HCT116 (cell line): ENCODE results near the gene TENT4A. TPM values are rescaled to one million over a fixed set of nuclear protein-coding genes. Genes with fewer than 3 reads are reported as not detected.

Experiments used
- ATAC-seq: fragments of 200-7000 bp; cut with Tn5 transposase; 2 replicates; pipeline ENCODE4 v1.9.1; 2020; ENCODE audit warnings: mild to moderate bottlenecking, moderate library complexity
- BruUV-seq: library from RNA; stranded (reverse); fragments of 400-500 nt; replicated peaks from 2 replicates; lab custom pipeline; 2021; lab: Mats Ljungman, UMichigan
- CTCF ChIA-PET: fragments of 300-600 bp; sonication (Branson Sonifier 250); formaldehyde crosslinking; loops from one replicate; lab custom pipeline; 2021; ENCODE audit warnings: antibody characterized with exemption; lab: Charles Lee
- POLR2A ChIA-PET: fragments of 300-600, 350-600 bp; sonication (Branson Sonifier 250); formaldehyde crosslinking; loops from one replicate; lab custom pipeline; 2021; ENCODE audit warnings: antibody characterized with exemption; lab: Charles Lee
- RAD21 ChIA-PET, 2 experiments: fragments of 300-600 bp; sonication (Branson Sonifier 250); formaldehyde crosslinking; loops; one replicate each; lab custom pipeline; 2023; ENCODE audit warnings: low total read pairs in 2 of 2; ENCODE audit not compliant: uncharacterized antibody in 2 of 2, unreplicated experiment in 2 of 2, low non-redundant PET in 1 of 2; lab: Charles Lee
- DNase-seq: peaks from one replicate; pipeline ENCODE4 v3.0.0-alpha.2; 2010; ENCODE audit warnings: low read depth, low spot score
- H2AFZ ChIP-seq: fragments of 200-600 bp; shearing (Covaris generic), sonication (generic); 2 replicates; pipeline ENCODE4 v1.6.1; 2017; ENCODE audit warnings: low read depth, mixed run types, mixed read lengths, antibody characterized with exemption, low read length; ENCODE audit not compliant: poor library complexity, severe bottlenecking
- H3K27ac ChIP-seq: 2 replicates; pipeline ENCODE4 v1.5.1; 2012; ENCODE audit warnings: low read depth, low read length
- H3K27me3 ChIP-seq: fragments of 200-600 bp; sonication (generic); 2 replicates; pipeline ENCODE4 v1.6.1; 2016; ENCODE audit warnings: mixed run types, low read length, mixed read lengths; ENCODE audit not compliant: insufficient read depth
- H3K36me3 ChIP-seq, 2 experiments: fragments of 200-500 bp in 1 of 2; fragments of 200-600 bp in 1 of 2; sonication (Bioruptor generic) in 1 of 2; sonication (generic) in 1 of 2; 2 replicates each; pipeline versions ENCODE4 v1.5.1 to v1.6.1; 2014 to 2016; ENCODE audit warnings: low read length in 2 of 2, inconsistent platforms in 1 of 2, mixed read lengths in 1 of 2, mixed run types in 1 of 2; ENCODE audit not compliant: insufficient read depth in 2 of 2, control insufficient read depth in 1 of 2
- H3K4me1 ChIP-seq, 2 experiments: fragments of 200-600 bp in 1 of 2; sonication (generic) in 1 of 2; 2 replicates each; pipeline versions ENCODE4 v1.5.1 to v1.6.1; 2012 to 2017; ENCODE audit warnings: low read length in 2 of 2, inconsistent platforms in 1 of 2, mild to moderate bottlenecking in 1 of 2, mixed read lengths in 1 of 2, mixed run types in 1 of 2, moderate library complexity in 1 of 2; ENCODE audit not compliant: insufficient read depth in 2 of 2, control insufficient read depth in 1 of 2
- H3K4me2 ChIP-seq: fragments of 200-600 bp; sonication (generic); 2 replicates; pipeline ENCODE4 v1.6.1; 2017; ENCODE audit warnings: mixed run types, low read length, mixed read lengths
- H3K4me3 ChIP-seq, 2 experiments: fragments of 200-600 bp in 1 of 2; sonication (generic) in 1 of 2; replicated peaks in 1 of 2; 2 replicates each; pipeline ENCODE4 v1.5.1; 2011 to 2016; ENCODE audit warnings: low read length in 2 of 2, control low read depth in 1 of 2, low read depth in 1 of 2, mild to moderate bottlenecking in 1 of 2, mixed read lengths in 1 of 2, mixed run types in 1 of 2
- H3K79me2 ChIP-seq: fragments of 200-600 bp; sonication (generic); 2 replicates; pipeline ENCODE4 v1.6.1; 2017; ENCODE audit warnings: mild to moderate bottlenecking, mixed run types, low read length, moderate library complexity, mixed read lengths; ENCODE audit not compliant: insufficient read depth
- H3K9ac ChIP-seq: fragments of 200-600 bp; sonication (generic); 2 replicates; pipeline ENCODE4 v1.6.1; 2016; ENCODE audit warnings: low read length, mixed read lengths
- H3K9me2 ChIP-seq: fragments of 200-600 bp; sonication (generic), shearing (Covaris generic); 2 replicates; pipeline ENCODE4 v1.6.1; 2017; ENCODE audit warnings: mixed run types, mild to moderate bottlenecking, moderate library complexity; ENCODE audit not compliant: insufficient read depth
- H3K9me3 ChIP-seq, 2 experiments: fragments of 200-500 bp in 1 of 2; fragments of 200-600 bp in 1 of 2; sonication (Bioruptor generic) in 1 of 2; sonication (generic) in 1 of 2; 2 replicates each; pipeline ENCODE4 v1.6.1; 2014 to 2017; ENCODE audit warnings: low read length in 2 of 2, mixed read lengths in 2 of 2, inconsistent platforms in 1 of 2, low read depth in 1 of 2, mild to moderate bottlenecking in 1 of 2, mixed run types in 1 of 2, moderate library complexity in 1 of 2; ENCODE audit not compliant: control insufficient read depth in 1 of 2, insufficient read depth in 1 of 2
- H4K20me1 ChIP-seq: fragments of 200-600 bp; sonication (generic), shearing (Covaris generic); 2 replicates; pipeline ENCODE4 v1.6.1; 2017; ENCODE audit warnings: mixed run types, mild to moderate bottlenecking, moderate library complexity; ENCODE audit not compliant: insufficient read depth
- CEBPB ChIP-seq: IDR thresholded peaks from 2 replicates; pipeline ENCODE4 v1.6.1; 2012; ENCODE audit warnings: low read depth
- EZH2 ChIP-seq: fragments of 200-600 bp; sonication (generic); IDR thresholded peaks from 2 replicates; pipeline ENCODE4 v1.6.1; 2017; ENCODE audit warnings: antibody characterized with exemption, mixed run types
- FOSL1 ChIP-seq: IDR thresholded peaks from 2 replicates; pipeline ENCODE4 v1.6.1; 2012; ENCODE audit warnings: low read depth
- JUND ChIP-seq: IDR thresholded peaks from 2 replicates; pipeline ENCODE4 v1.6.1; 2012
- POLR2AphosphoS5 ChIP-seq: IDR thresholded peaks from 2 replicates; pipeline ENCODE4 v1.6.1; 2011; ENCODE audit warnings: mild to moderate bottlenecking, low read depth, low read length, moderate library complexity
- intact Hi-C: fragments of 100-400 bp; cut with micrococcal nuclease; formaldehyde crosslinking; loops from 2 replicates; pipeline ENCODE4 v1.10.0; 2022
- total RNA-seq: library from RNA; stranded (reverse); gene quantifications from one replicate; pipeline ENCODE4 v1.2.1, GENCODE V29; 2021; ENCODE audit not compliant: unreplicated experiment
- TF ChIP-seq, protein P1 (sequence below): IDR thresholded peaks from 2 replicates; pipeline ENCODE4 v1.6.1; 2011; ENCODE audit warnings: mild to moderate bottlenecking, low read length, moderate library complexity; ENCODE audit not compliant: insufficient replicate concordance; ENCODE audit errors: extremely low read depth
- TF ChIP-seq, protein P2 (sequence below), 3 experiments: fragments of 200-600 bp in 1 of 3; sonication (generic) in 1 of 3; IDR thresholded peaks in 2 of 3; conservative IDR thresholded peaks in 1 of 3; 2 replicates each; pipeline ENCODE4 v1.5.1; 2012 to 2017; ENCODE audit warnings: low read depth in 2 of 3, low read length in 2 of 3, antibody characterized with exemption in 1 of 3, borderline replicate concordance in 1 of 3, control low read depth in 1 of 3, mild to moderate bottlenecking in 1 of 3, mixed read lengths in 1 of 3, mixed run types in 1 of 3, moderate library complexity in 1 of 3; ENCODE audit not compliant: insufficient read depth in 1 of 3

TENT4A gene
- total RNA-seq, 1 experiment from 2014 or later = 39.8 TPM

DNA sequence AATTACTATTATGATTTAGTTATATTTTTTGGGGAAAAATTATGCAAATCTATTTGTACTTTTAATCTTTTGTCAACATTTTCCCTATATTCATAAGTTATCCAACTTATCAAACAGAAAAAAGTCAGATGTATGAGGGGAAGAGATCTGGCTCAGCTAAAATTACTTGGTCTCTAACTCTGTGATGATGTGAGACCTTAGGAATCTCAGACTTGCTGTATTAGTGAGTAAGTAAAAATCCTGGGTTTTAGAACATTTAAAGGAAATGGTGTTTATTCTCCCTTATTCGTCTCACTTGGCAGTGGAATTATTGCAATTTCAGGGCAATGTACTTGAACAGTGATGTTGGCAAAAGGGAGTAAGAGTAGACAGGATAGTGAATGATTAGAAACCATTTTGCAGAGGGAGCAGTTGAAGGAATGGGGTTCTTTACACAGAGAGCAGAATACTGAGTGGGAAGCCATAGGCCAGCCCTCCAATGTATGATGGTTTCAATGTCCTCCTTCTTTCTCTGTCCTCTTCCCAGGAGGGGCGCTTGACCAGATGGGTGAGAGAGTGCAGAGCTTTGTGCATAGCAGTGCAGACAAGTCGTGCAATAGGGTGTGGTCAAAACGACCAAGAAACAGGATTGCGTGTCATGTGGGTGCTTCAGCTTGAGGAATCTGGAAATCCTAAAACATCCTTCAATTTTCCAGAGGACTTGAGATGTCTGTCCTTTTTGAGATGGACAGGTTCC is 91.7 kb downstream of the TENT4A start:
- CTCF ChIA-PET = no interaction called here
- no peaks in the 10 kb centered on the region for H4K20me1 ChIP-seq
- H3K9ac ChIP-seq = no peak overlapping the region
- H3K4me1 ChIP-seq = no peaks in the 10 kb centered on the region
- POLR2A ChIA-PET = no interaction called here
- TF ChIP-seq POLR2AphosphoS5 (no peak), EZH2 (no peak), FOSL1 (no peak), JUND (no peak), CEBPB (no peak)
- TF ChIP-seq, protein P1, sequence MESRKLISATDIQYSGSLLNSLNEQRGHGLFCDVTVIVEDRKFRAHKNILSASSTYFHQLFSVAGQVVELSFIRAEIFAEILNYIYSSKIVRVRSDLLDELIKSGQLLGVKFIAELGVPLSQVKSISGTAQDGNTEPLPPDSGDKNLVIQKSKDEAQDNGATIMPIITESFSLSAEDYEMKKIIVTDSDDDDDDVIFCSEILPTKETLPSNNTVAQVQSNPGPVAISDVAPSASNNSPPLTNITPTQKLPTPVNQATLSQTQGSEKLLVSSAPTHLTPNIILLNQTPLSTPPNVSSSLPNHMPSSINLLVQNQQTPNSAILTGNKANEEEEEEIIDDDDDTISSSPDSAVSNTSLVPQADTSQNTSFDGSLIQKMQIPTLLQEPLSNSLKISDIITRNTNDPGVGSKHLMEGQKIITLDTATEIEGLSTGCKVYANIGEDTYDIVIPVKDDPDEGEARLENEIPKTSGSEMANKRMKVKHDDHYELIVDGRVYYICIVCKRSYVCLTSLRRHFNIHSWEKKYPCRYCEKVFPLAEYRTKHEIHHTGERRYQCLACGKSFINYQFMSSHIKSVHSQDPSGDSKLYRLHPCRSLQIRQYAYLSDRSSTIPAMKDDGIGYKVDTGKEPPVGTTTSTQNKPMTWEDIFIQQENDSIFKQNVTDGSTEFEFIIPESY = no peak
- TF ChIP-seq, protein P2, sequence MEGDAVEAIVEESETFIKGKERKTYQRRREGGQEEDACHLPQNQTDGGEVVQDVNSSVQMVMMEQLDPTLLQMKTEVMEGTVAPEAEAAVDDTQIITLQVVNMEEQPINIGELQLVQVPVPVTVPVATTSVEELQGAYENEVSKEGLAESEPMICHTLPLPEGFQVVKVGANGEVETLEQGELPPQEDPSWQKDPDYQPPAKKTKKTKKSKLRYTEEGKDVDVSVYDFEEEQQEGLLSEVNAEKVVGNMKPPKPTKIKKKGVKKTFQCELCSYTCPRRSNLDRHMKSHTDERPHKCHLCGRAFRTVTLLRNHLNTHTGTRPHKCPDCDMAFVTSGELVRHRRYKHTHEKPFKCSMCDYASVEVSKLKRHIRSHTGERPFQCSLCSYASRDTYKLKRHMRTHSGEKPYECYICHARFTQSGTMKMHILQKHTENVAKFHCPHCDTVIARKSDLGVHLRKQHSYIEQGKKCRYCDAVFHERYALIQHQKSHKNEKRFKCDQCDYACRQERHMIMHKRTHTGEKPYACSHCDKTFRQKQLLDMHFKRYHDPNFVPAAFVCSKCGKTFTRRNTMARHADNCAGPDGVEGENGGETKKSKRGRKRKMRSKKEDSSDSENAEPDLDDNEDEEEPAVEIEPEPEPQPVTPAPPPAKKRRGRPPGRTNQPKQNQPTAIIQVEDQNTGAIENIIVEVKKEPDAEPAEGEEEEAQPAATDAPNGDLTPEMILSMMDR (IDR thresholded peaks at IDR 0.05 in 2 of 3, conservative IDR thresholded peaks at IDR 0.05 in 1 of 3; ENCODE audit: borderline replicate concordance in 1 of 3, insufficient read depth in 1 of 3, low read depth in 2 of 3, low read length in 2 of 3) = no peak
- no peak overlapping the region for H2AFZ ChIP-seq
- no peaks in the 10 kb centered on the region; a peak in 2 of 4 replicates for H3K9me3 ChIP-seq
- no peaks in the 10 kb centered on the region for H3K27me3 ChIP-seq
- H3K4me2 ChIP-seq = no peak overlapping the region
- ATAC-seq (no peak), DNase-seq (no peak)
- no peaks in the 10 kb centered on the region for H3K36me3 ChIP-seq
- H3K4me3 ChIP-seq = no peak overlapping the region
- intact Hi-C loops = no loop called here
- RAD21 ChIA-PET = no interaction called here
- no peaks in the 10 kb centered on the region for H3K79me2 ChIP-seq
- H3K27ac ChIP-seq = no peak overlapping the region
- H3K9me2 ChIP-seq = no peaks in the 10 kb centered on the region
- no TSS peak for BruUV-seq
